HUDEP-2 (cell line): Measurements from ENCODE around the gene MKKS.
A peak's percentile ranks its signal among the peaks of the same experiment; 100 is the strongest.

ENCODE experiments used
- DNase-seq, 76 experiments: peaks; one replicate each; lab custom pipeline; 2025; ENCODE audit not compliant: unreplicated experiment in 76 of 76; lab: John Stamatoyannopoulos, UW

MKKS gene

GRCh38 chr20:10371467-10371866, 62.6 kb downstream of the MKKS start:
- DNase-seq = no peak

- no peak for DNase-seq
These were observed 63.7 kb downstream of the MKKS start for GRCh38 chr20:10370091-10370887.

GRCh38 chr20:10369723-10370090, 64.3 kb downstream of the MKKS start:
- no peak for DNase-seq

GRCh38 chr20:10368702-10369041, 65.3 kb downstream of the MKKS start:
- DNase-seq = no peak

GRCh38 chr20:10367943-10368701, 65.9 kb downstream of the MKKS start:
- no peak for DNase-seq

GRCh38 chr20:10367693-10367942, 66.4 kb downstream of the MKKS start:
- no peak for DNase-seq

- DNase-seq = no peak
These were observed 66.9 kb downstream of the MKKS start for GRCh38 chr20:10366898-10367692.

- no peak for DNase-seq
These were observed 71.3 kb downstream of the MKKS start for GRCh38 chr20:10362674-10363073.

GRCh38 chr20:10360878-10361277, 73.1 kb downstream of the MKKS start:
- DNase-seq = no peak

- DNase-seq = no peak
These were observed 74.4 kb downstream of the MKKS start for GRCh38 chr20:10359621-10360040.

- DNase-seq = no peak
These were observed 76.0 kb downstream of the MKKS start for GRCh38 chr20:10357974-10358373.

- peak in 1 of 76 experiments; percentile 3 for DNase-seq
These were observed 76.8 kb downstream of the MKKS start for GRCh38 chr20:10357061-10357708.

GRCh38 chr20:10356628-10357027, 77.4 kb downstream of the MKKS start:
- DNase-seq = no peak

GRCh38 chr20:10352934-10353824, 80.8 kb downstream of the MKKS start:
- DNase-seq = no peak
